MM.1S (cell line): ENCODE data around the gene PIGQ.
A peak's percentile ranks its signal among the peaks of the same experiment; 100 is the strongest.

Experiments used
- DNase-seq: peaks from one replicate; pipeline ENCODE4 v3.0.0-alpha.2; 2015
- H2AFZ ChIP-seq: fragments of 300-600 bp; sonication (generic); 2 replicates; pipeline ENCODE4 v1.6.0; 2016; ENCODE audit warnings: antibody characterized with exemption, low read length
- H3F3A ChIP-seq: fragments of 300-600 bp; sonication (generic); 2 replicates; pipeline ENCODE4 v1.6.1; 2016; ENCODE audit warnings: mild to moderate bottlenecking, antibody characterized with exemption, low read length, moderate library complexity, mixed read lengths; ENCODE audit not compliant: insufficient read depth
- H3K27ac ChIP-seq: fragments of 300-600 bp; sonication (generic); 2 replicates; pipeline ENCODE4 v1.5.1; 2016; ENCODE audit warnings: mild to moderate bottlenecking, low read length
- H3K27me3 ChIP-seq: fragments of 300-600 bp; sonication (generic); replicated peaks from 2 replicates; pipeline ENCODE4 v1.6.0; 2016; ENCODE audit warnings: low read length; ENCODE audit not compliant: insufficient read depth
- H3K36me3 ChIP-seq: fragments of 300-600 bp; sonication (generic); replicated peaks from 2 replicates; pipeline ENCODE4 v1.6.1; 2016; ENCODE audit warnings: mild to moderate bottlenecking, low read length, mixed read lengths; ENCODE audit not compliant: insufficient read depth
- H3K4me1 ChIP-seq: fragments of 300-600 bp; sonication (generic); 2 replicates; pipeline ENCODE4 v1.6.1; 2016; ENCODE audit warnings: low read length, mixed read lengths
- H3K4me2 ChIP-seq: fragments of 300-600 bp; sonication (generic); 2 replicates; pipeline ENCODE4 v1.6.0; 2016; ENCODE audit warnings: low read depth, low read length
- H3K4me3 ChIP-seq: fragments of 300-600 bp; sonication (generic); 2 replicates; pipeline ENCODE4 v1.5.1; 2016; ENCODE audit warnings: low read length, mixed read lengths
- H3K79me2 ChIP-seq: fragments of 300-600 bp; sonication (generic); 2 replicates; pipeline ENCODE4 v1.6.1; 2016; ENCODE audit warnings: mixed run types, low read length, mixed read lengths
- H3K9ac ChIP-seq: fragments of 300-600 bp; sonication (generic); 2 replicates; pipeline ENCODE4 v1.6.1; 2016; ENCODE audit warnings: low read length, mixed read lengths
- H3K9me2 ChIP-seq: fragments of 300-600 bp; sonication (generic); replicated peaks from 2 replicates; pipeline ENCODE4 v1.6.1; 2016; ENCODE audit warnings: mild to moderate bottlenecking, low read length, mixed read lengths; ENCODE audit not compliant: insufficient read depth
- H3K9me3 ChIP-seq: fragments of 300-600 bp; sonication (generic); replicated peaks from 2 replicates; pipeline ENCODE4 v1.6.1; 2016; ENCODE audit warnings: mild to moderate bottlenecking, low read length, mixed read lengths; ENCODE audit not compliant: insufficient read depth
- H4K20me1 ChIP-seq: fragments of 300-600 bp; sonication (generic); 2 replicates; pipeline ENCODE4 v1.6.1; 2016; ENCODE audit warnings: mild to moderate bottlenecking, low read length, moderate library complexity, mixed read lengths; ENCODE audit not compliant: insufficient read depth
- EZH2 ChIP-seq: fragments of 300-600 bp; sonication (generic); optimal IDR thresholded peaks from 2 replicates; pipeline ENCODE3; 2017; ENCODE audit warnings: low read depth, mild to moderate bottlenecking, antibody characterized with exemption, low read length, mixed read lengths
- EZH2phosphoT487 ChIP-seq: fragments of 300-600 bp; sonication (generic); IDR thresholded peaks from 2 replicates; pipeline ENCODE4 v1.6.1; 2018; ENCODE audit warnings: antibody characterized with exemption, low read length
- TF ChIP-seq, protein P1 (sequence below): fragments of 300-600 bp; sonication (generic); IDR thresholded peaks from 2 replicates; pipeline ENCODE4 v1.5.1; 2016; ENCODE audit warnings: antibody characterized with exemption, low read length, mixed read lengths

The PIGQ gene

DNA sequence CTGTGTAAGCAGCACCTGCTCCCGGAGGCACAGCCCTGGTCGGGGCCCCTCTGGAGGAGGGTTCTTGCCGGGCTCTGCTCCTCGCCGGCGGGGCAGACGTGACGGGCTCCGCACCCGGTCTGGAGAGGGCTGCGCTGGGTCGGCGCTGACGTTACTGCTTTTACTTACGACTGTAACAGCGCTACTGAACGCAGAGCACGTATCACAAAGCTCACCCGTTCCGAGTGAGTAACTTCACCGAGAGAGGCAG is 18.8 kb downstream of the PIGQ start:
- Histone ChIP-seq H3K9ac (peak overlapping the region; percentile 97), H2AFZ (peak overlapping the region; percentile 17; the same call in 1 of the 2 replicates), H3K9me2 (no peaks in the 10 kb centered on the region), H3K36me3 (no peaks in the 10 kb centered on the region), H3K4me2 (peak overlapping the region; percentile 91), H3K79me2 (peaks cover 53% of the 10 kb centered on the region), H3K9me3 (no peaks in the 10 kb centered on the region), H3K27me3 (no peaks in the 10 kb centered on the region), H4K20me1 (no peaks in the 10 kb centered on the region), H3K27ac (peak overlapping the region; percentile 99), H3K4me3 (peak overlapping the region; percentile 99), H3K4me1 (peaks cover 8% of the 10 kb centered on the region), H3F3A (peaks cover 9% of the 10 kb centered on the region; the same call in 1 of the 2 replicates)
- TF ChIP-seq EZH2phosphoT487 = no peak
- no peak for TF ChIP-seq EZH2
- TF ChIP-seq, protein P1, sequence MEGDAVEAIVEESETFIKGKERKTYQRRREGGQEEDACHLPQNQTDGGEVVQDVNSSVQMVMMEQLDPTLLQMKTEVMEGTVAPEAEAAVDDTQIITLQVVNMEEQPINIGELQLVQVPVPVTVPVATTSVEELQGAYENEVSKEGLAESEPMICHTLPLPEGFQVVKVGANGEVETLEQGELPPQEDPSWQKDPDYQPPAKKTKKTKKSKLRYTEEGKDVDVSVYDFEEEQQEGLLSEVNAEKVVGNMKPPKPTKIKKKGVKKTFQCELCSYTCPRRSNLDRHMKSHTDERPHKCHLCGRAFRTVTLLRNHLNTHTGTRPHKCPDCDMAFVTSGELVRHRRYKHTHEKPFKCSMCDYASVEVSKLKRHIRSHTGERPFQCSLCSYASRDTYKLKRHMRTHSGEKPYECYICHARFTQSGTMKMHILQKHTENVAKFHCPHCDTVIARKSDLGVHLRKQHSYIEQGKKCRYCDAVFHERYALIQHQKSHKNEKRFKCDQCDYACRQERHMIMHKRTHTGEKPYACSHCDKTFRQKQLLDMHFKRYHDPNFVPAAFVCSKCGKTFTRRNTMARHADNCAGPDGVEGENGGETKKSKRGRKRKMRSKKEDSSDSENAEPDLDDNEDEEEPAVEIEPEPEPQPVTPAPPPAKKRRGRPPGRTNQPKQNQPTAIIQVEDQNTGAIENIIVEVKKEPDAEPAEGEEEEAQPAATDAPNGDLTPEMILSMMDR = no peak
- DNase-seq = peak; percentile 53

DNA sequence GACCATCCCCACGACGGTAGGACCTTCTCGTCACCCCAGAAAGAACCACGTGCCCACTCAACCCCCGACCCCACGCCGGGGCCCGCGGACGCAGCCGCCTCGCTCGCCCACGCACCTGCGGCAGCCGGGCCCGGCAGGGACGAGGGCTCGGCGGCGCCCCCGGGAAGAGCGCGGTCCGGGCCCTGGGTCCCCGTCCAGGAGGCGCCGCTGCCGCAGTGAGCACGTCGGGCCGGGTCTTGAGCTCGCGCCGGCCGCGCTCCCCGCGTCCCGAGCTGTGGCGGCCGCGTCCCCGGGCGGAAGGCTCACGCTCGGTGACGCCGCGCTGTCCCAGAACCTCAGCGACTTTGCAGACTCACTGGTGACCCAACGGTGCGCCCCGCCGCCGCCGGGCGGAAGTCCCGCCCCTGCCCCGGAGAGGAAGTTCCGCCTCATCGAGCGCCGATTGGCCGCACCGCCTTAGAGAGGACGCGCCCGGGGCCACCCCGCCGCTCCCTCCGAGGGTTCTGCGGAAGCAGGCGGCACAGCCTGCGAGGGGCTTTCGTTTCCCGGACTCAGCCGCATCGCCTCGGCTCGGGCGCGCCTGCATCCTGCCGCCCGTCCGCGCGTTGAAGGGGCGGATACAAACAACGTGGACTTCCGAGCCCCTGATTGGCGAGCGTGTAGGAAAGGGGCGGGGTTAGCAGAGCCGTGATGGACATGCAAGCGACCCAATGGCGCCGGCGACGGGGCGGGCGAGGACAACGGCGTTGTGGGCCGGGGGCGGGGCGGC is 19.3 kb downstream of the PIGQ start:
- Histone ChIP-seq H3K4me1 (peaks cover 8% of the 10 kb centered on the region), H2AFZ (peak overlapping the region; percentile 93), H3K27me3 (no peaks in the 10 kb centered on the region), H3K9me2 (no peaks in the 10 kb centered on the region), H3K9ac (peak overlapping the region; percentile 97), H3K9me3 (no peaks in the 10 kb centered on the region), H3K4me2 (peak overlapping the region; percentile 91), H4K20me1 (no peaks in the 10 kb centered on the region), H3K4me3 (peak overlapping the region; percentile 99), H3K79me2 (peaks cover 58% of the 10 kb centered on the region), H3K36me3 (no peaks in the 10 kb centered on the region), H3K27ac (peak overlapping the region; percentile 99), H3F3A (peaks cover 9% of the 10 kb centered on the region; the same call in 1 of the 2 replicates)
- TF ChIP-seq EZH2 (no peak), EZH2phosphoT487 (no peak)
- TF ChIP-seq, protein P1 = no peak
- DNase-seq = peak; percentile 95

DNA sequence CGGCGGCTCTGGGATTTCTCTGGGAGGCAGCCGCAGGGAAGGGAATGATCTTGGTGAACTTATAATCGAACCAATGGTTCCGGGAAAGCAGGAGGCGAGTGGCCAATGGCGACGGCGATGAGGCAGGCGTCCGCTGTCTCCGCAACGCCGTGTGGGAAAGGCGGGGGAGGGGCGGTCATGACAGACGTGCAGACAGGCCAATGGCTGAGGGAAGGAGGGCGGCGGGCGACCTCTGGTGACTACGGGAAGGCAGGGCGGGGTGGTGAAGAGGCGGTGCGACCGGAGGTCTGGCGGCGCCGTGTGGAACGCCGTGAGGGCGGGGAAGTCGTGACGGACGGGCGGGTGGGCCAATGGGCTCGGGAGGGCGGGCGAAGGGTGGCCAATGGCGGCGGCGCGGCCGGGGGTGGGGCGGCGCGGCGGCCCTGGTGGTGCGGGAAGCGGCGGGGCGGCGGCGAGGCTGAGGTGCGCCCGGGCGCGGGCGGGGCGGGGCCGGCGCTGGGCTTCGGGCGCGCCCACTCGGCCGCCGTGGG is 20.0 kb downstream of the PIGQ start, which contains the start of gene RAB40C:
RAB40C (plus strand) TSS at position 409 of the 530 bp plus-strand sequence. CDS start 226 bp downstream, outside the sequence.
- Histone ChIP-seq H3K4me3 (peak within 1 kb of the TSS; percentile 99), H3F3A (peaks cover 9% of the 10 kb centered on the region; the same call in 1 of the 2 replicates), H3K27me3 (no peaks in the 10 kb centered on the region), H3K79me2 (peaks cover 64% of the 10 kb centered on the region), H3K9me2 (no peaks in the 10 kb centered on the region), H3K4me2 (peak within 1 kb of the TSS; percentile 98), H3K36me3 (no peaks in the 10 kb centered on the region), H3K9ac (peak within 1 kb of the TSS; percentile 97), H2AFZ (peak within 1 kb of the TSS; percentile 93), H3K9me3 (no peaks in the 10 kb centered on the region), H3K27ac (peak within 1 kb of the TSS; percentile 99), H4K20me1 (no peaks in the 10 kb centered on the region), H3K4me1 (peaks cover 8% of the 10 kb centered on the region)
- peak; percentile 98 for DNase-seq
- TF ChIP-seq, protein P1 = no peak
- TF ChIP-seq EZH2phosphoT487 (no peak), EZH2 (no peak)
